ENCODE data around the gene FIGLA. TPM values are rescaled to one million over a fixed set of nuclear protein-coding genes. Genes with fewer than 3 reads are reported as not detected.

FIGLA gene
- total RNA-seq, 4 donors from 2014 or later: not detected

DNA sequence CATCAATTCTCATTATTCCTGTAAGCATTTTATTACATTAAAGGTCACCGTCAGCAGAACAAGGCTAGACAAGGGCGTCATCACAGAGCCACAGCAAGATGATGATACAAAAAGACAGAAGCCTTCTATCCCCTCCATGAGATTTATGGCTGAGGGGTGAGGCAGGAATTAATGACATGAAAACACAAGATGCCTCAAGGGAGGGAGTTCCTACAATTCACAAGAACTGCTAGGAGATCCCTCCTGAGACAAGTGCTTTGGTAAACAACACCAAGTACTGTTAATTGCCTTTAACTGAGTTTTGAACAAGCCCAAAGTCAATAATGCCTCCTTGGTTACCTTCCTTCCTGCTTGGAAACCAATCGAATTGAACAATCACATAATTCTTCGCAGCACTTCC is 36.5 kb downstream of the FIGLA start:
- H3K9me3 ChIP-seq: no peaks in the 10 kb centered on the region
- TF ChIP-seq, protein P1, sequence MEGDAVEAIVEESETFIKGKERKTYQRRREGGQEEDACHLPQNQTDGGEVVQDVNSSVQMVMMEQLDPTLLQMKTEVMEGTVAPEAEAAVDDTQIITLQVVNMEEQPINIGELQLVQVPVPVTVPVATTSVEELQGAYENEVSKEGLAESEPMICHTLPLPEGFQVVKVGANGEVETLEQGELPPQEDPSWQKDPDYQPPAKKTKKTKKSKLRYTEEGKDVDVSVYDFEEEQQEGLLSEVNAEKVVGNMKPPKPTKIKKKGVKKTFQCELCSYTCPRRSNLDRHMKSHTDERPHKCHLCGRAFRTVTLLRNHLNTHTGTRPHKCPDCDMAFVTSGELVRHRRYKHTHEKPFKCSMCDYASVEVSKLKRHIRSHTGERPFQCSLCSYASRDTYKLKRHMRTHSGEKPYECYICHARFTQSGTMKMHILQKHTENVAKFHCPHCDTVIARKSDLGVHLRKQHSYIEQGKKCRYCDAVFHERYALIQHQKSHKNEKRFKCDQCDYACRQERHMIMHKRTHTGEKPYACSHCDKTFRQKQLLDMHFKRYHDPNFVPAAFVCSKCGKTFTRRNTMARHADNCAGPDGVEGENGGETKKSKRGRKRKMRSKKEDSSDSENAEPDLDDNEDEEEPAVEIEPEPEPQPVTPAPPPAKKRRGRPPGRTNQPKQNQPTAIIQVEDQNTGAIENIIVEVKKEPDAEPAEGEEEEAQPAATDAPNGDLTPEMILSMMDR (IDR thresholded peaks at IDR 0.05): no peak
- TF ChIP-seq POLR2A (IDR thresholded peaks at IDR 0.05): no peak
- H3K4me3 ChIP-seq: no peak overlapping the region
- H3K27me3 ChIP-seq: no peaks in the 10 kb centered on the region
- DNase-seq: no peak
- no peaks in the 10 kb centered on the region for H3K36me3 ChIP-seq
- H3K27ac ChIP-seq: no peak overlapping the region
- intact Hi-C loops (cut with DNase I; ENCODE audit: low total_unique reads): no loop called here
- no peaks in the 10 kb centered on the region for H3K4me1 ChIP-seq

DNA sequence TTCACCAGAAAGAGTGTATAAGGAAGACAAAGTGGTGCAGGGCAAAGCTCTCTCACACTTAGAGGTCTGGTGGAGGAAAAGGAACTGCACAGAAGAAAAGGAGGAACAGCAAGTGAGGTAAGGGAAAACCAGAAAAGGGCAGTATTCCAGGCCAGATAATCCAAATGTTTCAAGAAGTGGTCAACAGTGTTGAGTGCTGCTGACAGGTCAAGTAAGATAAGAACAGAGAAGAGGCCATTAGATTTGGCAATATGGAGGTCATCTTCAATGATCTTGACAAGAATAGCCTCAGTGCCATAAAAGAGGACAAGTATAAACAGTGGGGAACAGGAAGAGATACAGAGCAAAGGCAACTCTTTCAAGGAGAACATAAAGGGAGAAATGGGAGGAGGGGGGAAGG is 37.4 kb downstream of the FIGLA start:
- H3K27me3 ChIP-seq: no peaks in the 10 kb centered on the region
- no peaks in the 10 kb centered on the region for H3K36me3 ChIP-seq
- TF ChIP-seq, protein P1 (IDR thresholded peaks at IDR 0.05): no peak
- TF ChIP-seq POLR2A (IDR thresholded peaks at IDR 0.05): no peak
- no peaks in the 10 kb centered on the region for H3K4me1 ChIP-seq
- no peak for DNase-seq
- no peak overlapping the region for H3K27ac ChIP-seq
- intact Hi-C loops (cut with DNase I; ENCODE audit: low total_unique reads): no loop called here
- H3K4me3 ChIP-seq: no peak overlapping the region
- H3K9me3 ChIP-seq: no peaks in the 10 kb centered on the region

DNA sequence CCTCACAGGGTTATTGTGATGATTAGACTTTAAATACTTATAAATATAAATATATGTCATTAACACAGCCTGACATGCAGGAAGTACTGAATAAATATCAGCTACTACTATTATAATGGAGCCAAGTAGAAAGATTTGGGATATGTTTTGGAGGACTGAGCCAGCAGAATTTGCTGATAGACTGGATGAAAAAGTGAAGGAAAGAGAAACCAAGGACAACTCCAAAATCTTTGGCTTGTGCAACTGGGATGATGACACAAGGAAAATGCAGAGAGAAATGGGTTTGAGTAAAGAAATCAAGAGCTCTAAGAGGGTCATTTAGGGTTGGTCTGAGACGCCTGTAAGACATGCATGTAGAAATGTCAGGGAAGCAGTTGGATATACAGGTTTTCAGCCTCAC is 38.0 kb downstream of the FIGLA start:
- no peak overlapping the region for H3K4me3 ChIP-seq
- H3K4me1 ChIP-seq: no peaks in the 10 kb centered on the region
- intact Hi-C loops (cut with DNase I; ENCODE audit: low total_unique reads): no loop called here
- no peak for DNase-seq
- H3K36me3 ChIP-seq: no peaks in the 10 kb centered on the region
- TF ChIP-seq POLR2A (IDR thresholded peaks at IDR 0.05): no peak
- TF ChIP-seq, protein P1 (IDR thresholded peaks at IDR 0.05): no peak
- no peak overlapping the region for H3K27ac ChIP-seq
- H3K9me3 ChIP-seq: no peaks in the 10 kb centered on the region
- H3K27me3 ChIP-seq: no peaks in the 10 kb centered on the region

DNA sequence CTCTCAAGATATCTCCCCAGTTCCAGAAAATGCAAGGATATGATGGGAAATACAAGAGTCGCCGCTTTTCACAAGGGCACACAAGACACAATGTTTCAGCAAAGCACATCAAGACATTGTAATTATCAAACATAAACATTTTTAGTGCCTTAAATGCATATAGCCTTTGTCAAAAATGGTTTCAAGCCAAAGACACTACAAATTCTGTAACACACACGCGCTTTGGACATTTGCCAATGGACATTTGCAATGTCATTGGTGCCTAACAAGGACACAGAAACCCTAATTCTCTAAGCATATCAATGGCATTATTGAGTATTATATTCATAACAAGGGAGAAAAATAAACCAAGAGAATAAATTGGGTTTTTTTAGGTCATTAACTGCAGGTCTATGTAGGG is 38.6 kb downstream of the FIGLA start:
- DNase-seq: no peak
- no peaks in the 10 kb centered on the region for H3K27me3 ChIP-seq
- no peak overlapping the region for H3K27ac ChIP-seq
- no peak for TF ChIP-seq POLR2A (IDR thresholded peaks at IDR 0.05)
- TF ChIP-seq, protein P1 (IDR thresholded peaks at IDR 0.05): no peak
- intact Hi-C loops (cut with DNase I; ENCODE audit: low total_unique reads): no loop called here
- H3K9me3 ChIP-seq: no peaks in the 10 kb centered on the region
- H3K36me3 ChIP-seq: no peaks in the 10 kb centered on the region
- H3K4me3 ChIP-seq: no peak overlapping the region
- no peaks in the 10 kb centered on the region for H3K4me1 ChIP-seq

DNA sequence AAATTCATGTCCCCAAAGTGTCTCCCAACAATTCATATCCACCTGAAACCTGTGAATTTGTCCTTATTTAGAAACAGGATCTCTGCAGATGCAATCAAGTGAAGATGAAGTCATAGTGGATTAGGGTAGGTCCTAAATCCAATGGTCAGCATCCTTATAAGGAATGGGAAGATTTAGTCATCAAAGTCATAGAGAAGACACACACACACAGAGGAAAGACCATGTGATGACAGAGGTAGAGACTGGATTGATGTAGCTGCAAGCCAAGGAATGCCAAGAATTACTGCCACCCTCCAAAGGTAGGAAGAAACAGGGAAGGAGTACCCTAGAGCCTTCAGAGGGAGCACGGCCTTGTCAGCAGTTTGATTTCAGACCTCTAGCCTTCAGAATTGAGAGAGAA is 40.1 kb downstream of the FIGLA start:
- intact Hi-C loops (cut with DNase I; ENCODE audit: low total_unique reads): no loop called here
- Histone ChIP-seq H3K4me3 (no peak overlapping the region), H3K36me3 (no peaks in the 10 kb centered on the region), H3K4me1 (no peaks in the 10 kb centered on the region), H3K9me3 (no peaks in the 10 kb centered on the region), H3K27me3 (no peaks in the 10 kb centered on the region), H3K27ac (no peak overlapping the region)
- no peak for DNase-seq
- TF ChIP-seq, protein P1 (IDR thresholded peaks at IDR 0.05): no peak
- no peak for TF ChIP-seq POLR2A (IDR thresholded peaks at IDR 0.05)
